ENCODE results near the gene EIF4E3. TPM values are rescaled to one million over a fixed set of nuclear protein-coding genes. Genes with fewer than 3 reads are reported as not detected.

The EIF4E3 gene
- total RNA-seq, 4 donors from 2014 or later = 20.1 to 54.5 (median 27.5) TPM

GRCh38 chr3:71734881-71735280, 9.7 kb upstream of the EIF4E3 start:
- TF ChIP-seq CTCF (IDR thresholded peaks at IDR 0.05; ENCODE audit: low read depth) = no peak

- TF ChIP-seq CTCF (IDR thresholded peaks at IDR 0.05; ENCODE audit: low read depth) = no peak
These were observed 8.1 kb upstream of the EIF4E3 start for GRCh38 chr3:71733319-71733718.

- TF ChIP-seq CTCF (IDR thresholded peaks at IDR 0.05; ENCODE audit: low read depth) = no peak
These were observed 7.4 kb upstream of the EIF4E3 start for GRCh38 chr3:71732637-71733036.

GRCh38 chr3:71728632-71729342, 3.6 kb upstream of the EIF4E3 start:
- no peak for TF ChIP-seq CTCF (IDR thresholded peaks at IDR 0.05; ENCODE audit: low read depth)

GRCh38 chr3:71726146-71726545, 944 bp upstream of the EIF4E3 start:
- TF ChIP-seq CTCF (IDR thresholded peaks at IDR 0.05; ENCODE audit: low read depth) = no peak

GRCh38 chr3:71724584-71725270, 475 bp downstream of the EIF4E3 start:
- no peak for TF ChIP-seq CTCF (IDR thresholded peaks at IDR 0.05; ENCODE audit: low read depth)

GRCh38 chr3:71724171-71724453, 1.1 kb downstream of the EIF4E3 start:
- no peak for TF ChIP-seq CTCF (IDR thresholded peaks at IDR 0.05; ENCODE audit: low read depth)
